ENCODE results near the gene SH3PXD2B.

- TF ChIP-seq CEBPB (IDR thresholded peaks at IDR 0.05; ENCODE audit: low read depth) = no peak
- no peak for TF ChIP-seq CTCF (IDR thresholded peaks at IDR 0.05 in 2 of 3, conservative IDR thresholded peaks at IDR 0.05 in 1 of 3; ENCODE audit: borderline replicate concordance in 1 of 3, insufficient read depth in 1 of 3, low read depth in 2 of 3, low read length in 2 of 3)
- no peak for TF ChIP-seq SP1 (IDR thresholded peaks at IDR 0.05; ENCODE audit: low read depth)
- TF ChIP-seq POLR2A (IDR thresholded peaks at IDR 0.05; ENCODE audit: borderline replicate concordance, extremely low read depth, insufficient read depth, insufficient read length) = no peak
- no peak for TF ChIP-seq RAD21 (IDR thresholded peaks at IDR 0.05; ENCODE audit: low read depth)
- TF ChIP-seq SRF (IDR thresholded peaks at IDR 0.05; ENCODE audit: low read depth) = no peak
- no peak for TF ChIP-seq SIN3A (IDR thresholded peaks at IDR 0.05; ENCODE audit: low read depth)
- TF ChIP-seq EZH2 (IDR thresholded peaks at IDR 0.05) = no peak
- TF ChIP-seq REST (IDR thresholded peaks at IDR 0.05; ENCODE audit: low read depth) = no peak
- TF ChIP-seq POLR2AphosphoS5 (IDR thresholded peaks at IDR 0.05; ENCODE audit: low read depth, low read length) = no peak
- no peak for TF ChIP-seq TCF7L2 (IDR thresholded peaks at IDR 0.05; ENCODE audit: borderline replicate concordance, extremely low read depth, insufficient read depth, insufficient read length)
- TF ChIP-seq JUND (IDR thresholded peaks at IDR 0.05) = no peak
These were observed 14.4 kb downstream of the SH3PXD2B start for GRCh38 chr5:172439785-172440477.

Data from HCT116 (cell line).